HG02798 (cell line): ENCODE data around the gene PRKAG2.
"Not testable (repeated sequence)": the region's sequence is repeated elsewhere in the genome, so short reads cannot be mapped to it uniquely, and the experiment has no call there.

ENCODE experiments used
- ATAC-seq: cut with Tn5 transposase; IDR thresholded peaks from one replicate; pipeline ENCODE4 v1.9.1; 2021; ENCODE audit warnings: mild to moderate bottlenecking; ENCODE audit not compliant: unreplicated experiment, poor library complexity

The PRKAG2 gene

DNA sequence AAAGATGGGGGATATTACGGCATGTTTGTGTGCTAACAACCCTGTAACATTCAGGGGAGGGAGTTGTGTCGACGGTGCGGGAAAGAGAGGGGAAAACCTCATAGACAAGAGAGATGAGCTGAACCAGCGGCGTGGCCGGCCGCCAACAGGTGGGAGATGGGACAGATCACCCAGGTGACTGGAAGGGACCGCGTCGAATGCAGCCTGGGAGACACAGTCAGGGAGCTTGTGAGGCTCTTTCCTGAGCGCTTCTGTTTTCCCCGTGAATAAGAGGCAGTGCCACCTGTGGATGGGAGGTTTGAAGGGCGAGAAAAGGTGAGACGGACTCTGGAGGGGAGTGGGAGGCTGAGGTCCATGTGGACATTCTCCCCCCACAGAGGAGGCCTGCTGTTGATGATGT, 9.9 kb upstream of the PRKAG2 start:
- ATAC-seq, result no peak

DNA sequence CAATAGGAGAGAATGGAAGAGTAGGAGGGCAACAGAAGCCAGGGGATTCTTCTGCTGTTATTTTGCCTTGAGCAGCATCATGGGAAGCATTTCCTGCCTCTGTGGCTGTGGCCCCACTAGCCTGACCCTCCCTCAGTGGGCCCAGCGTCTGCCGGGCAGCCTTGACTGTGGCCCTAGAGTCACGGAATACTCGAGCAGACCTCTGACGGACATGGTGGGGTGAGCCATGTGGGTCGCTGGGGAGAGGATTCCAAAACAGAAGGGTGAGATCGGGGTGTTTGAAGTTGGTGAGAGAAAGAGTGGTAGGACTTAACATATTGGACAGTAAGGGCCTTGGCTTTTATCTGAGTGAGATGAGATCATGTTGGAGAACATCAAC, 8.3 kb upstream of the PRKAG2 start:
- ATAC-seq, result no peak

DNA sequence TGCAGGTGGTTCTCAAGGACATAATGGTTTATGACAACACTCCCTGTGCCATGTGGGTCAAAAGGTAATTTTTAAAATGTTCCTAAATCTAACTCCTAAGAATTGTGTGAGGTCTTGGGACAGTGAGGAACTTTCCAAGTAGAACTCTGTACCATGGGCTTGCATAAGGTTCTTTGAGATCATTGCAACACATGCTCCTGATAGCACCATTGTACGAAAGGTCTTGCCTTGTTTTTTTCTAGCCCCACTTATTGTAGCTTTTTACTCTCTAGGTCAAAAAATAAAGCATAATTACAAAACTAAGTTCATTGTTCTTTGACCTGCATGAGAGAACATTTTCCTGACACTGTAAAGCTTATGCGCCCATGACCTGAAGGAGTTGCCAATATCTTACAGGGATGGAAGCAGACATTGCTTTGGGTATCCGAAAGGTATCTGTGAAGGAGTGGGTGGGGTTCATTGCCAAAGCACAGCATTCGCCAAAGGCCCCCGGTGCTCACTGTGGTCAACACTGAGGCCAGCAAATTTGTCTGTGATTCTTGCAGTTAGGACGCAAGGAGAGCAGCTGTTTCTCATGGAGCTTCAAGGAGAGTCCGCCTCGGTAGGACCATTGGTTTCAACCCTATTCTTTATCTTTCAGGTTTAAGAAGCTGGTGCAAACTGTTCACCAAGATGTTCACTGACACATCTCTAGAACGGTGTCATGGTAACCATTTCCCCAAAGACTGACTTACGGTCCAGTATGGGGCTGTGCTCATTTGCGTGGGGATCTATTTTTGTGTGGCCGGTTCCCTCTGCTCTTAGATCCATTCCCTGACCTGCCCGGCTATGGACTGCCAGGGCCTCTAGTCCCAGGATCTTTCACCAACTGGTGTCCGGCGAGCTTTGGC, 7.6 kb upstream of the PRKAG2 start:
- peak; percentile 75 for ATAC-seq

DNA sequence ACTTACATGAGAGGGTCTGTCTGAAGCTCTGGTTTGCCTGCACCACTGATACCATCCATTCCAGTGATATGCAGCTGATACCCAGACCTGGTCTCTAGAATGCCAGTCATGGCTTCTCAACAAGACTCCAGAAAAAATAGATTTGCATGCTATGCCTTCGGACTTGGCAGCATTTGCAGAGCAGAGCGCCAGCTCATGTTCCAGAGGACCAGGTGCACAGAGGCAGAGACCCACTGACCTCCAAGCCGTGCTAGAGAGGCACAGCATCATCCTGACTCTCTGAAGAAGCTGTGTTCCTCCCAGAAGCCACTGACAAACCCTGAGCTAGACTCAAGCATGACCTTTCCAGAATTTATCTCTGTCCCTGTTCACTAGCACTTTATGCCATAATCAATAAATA, 6.9 kb upstream of the PRKAG2 start:
- ATAC-seq, result no peak

DNA sequence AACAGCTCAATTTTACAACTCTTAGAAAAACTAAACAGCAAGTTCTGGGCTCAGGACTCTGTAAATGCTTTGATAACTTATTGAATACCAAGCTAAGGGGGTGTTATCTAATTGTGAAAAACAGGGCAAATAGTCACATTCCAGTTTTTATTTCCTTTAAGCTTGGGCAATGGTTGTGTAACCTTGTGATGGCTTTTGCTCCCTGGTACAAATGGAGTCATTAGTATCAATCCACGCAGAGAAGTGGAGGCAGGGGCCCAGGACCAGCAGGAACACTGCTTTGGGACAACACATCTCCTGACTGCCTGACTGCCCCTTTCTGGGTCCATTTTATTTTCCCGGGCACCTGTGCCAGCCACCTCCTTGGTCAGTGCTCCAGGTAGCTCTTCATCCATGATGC, 5.8 kb upstream of the PRKAG2 start:
- ATAC-seq, result no peak

DNA sequence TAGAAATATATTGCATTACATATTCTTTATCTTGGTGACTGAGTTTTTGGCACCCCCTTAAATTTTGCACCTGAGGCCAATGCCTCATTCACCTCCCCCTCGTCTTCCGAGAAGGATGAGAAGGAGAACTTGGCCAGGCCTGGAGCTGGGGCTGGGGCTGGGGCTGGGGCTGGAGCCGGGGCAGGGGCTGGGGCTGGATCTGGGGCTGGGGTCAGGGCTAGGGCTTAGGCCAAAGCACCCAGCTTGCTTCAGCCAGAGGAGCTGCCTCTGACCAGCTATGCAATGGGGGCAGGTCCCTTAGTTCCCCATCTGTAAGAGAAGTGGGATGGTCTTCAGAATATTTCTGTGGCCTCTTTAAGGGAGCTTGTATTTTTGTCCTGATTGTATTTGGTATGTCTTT, 3.8 kb upstream of the PRKAG2 start:
- no peak for ATAC-seq

DNA sequence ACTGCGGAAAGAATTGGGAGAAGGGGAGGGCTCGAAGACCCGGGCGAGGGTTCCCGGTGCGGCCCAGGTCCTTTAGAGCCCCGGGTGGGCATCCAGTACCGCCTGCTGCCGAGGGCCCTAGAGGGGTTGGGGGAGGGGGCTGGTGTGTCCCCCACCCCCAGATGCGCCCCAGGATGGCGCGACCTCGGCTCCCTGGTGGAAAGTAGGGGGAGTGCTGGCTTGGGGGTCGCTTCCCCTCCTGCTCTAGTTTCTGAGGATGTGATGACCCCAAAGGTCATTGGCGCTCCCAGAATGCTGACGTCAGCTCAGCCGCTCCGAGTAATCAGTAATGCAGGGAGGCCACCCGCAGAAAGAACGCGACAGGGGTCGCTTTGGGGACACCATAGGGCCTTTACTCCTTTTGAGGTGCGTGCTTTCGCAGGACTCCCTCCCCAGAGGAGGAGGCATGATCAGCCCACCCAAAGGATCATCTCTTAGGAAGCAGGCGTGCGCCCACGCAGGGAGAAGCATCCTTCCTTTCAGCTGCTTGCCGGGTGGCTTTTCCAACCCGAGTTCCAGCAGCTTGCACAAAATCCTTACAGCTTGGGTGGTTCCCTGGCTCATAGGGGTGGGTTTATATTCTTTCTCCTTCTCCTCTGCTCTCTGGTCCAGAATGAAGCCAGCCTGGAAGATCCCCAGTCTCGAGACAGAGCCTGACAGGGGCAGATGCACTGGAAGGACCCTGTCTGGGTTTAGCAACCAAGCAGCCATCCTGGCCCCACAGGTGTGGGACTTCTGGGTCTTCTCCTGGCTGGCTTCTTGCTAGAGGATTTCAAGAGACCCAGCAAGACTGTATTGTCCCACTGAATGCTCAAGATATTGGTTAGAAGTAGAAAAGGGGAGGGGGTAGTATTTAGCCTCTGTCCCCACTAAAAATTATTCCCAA, 1.3 kb upstream of the PRKAG2 start:
- no peak for ATAC-seq

DNA sequence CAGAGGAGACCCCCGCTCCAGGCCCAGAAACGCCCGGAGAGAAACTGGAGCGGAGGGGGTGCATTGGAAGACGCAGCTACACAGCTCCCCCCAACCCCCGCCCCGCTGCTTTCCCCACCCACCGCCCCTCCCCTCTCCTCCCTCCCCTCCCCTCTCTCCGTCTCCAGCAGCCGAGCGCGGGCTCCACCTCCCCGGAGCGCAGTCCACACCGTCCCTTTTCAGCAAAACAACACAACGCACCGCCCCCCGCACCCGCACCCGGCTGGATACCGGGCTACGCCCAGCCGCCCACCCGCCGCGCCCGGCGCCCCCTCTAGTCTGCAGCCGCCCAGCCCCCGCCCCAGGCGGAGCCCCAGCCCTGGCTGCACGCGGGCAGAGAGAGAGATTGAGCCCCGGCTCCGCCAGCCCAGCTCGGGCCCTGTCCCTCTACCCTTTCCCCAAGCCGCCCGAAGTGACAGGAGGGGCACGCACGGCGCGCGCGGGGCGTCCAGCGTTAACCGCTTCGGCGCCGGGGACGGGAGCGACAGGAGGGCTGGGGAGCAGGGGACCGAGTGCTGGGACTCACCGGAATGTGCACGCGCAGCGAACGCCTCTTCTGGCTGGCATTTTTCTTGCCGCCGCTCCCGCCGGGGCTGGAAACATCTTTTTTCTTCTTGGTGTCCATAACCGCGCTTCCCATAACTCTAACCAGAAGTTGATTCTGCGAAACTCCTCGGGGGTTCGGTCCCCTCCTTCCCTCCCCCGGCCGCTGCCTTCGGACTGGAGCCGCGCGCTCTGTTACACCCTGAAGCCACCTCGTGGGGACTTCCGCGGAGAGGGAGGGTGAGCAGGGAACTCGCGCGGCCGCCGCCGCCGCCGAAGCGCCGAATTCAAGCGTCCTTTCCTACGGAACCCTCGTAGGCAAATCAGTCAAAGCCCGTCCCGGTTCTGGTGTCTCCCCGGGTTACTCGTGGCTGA, 695 bp downstream of the PRKAG2 start:
- ATAC-seq, result peak; percentile 45

DNA sequence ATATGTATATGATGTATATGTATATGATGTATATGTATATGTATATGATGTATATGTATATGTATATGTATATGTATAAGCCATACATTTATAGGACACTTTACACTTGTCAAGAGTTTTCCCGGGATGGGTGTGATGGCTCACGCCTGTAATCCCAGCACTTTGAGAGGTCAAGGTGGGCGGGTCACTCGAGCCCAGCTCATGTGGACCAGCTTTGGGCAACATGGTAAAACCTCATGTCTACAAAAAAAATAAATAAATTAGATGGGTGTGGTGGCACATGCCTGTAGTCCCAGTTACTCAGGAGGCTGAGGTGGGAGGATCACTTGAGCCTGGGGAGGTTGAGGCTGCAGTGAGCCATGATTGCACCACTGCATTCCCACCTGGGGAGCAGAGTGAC, 2.4 kb downstream of the PRKAG2 start:
- ATAC-seq, result not testable (repeated sequence)

DNA sequence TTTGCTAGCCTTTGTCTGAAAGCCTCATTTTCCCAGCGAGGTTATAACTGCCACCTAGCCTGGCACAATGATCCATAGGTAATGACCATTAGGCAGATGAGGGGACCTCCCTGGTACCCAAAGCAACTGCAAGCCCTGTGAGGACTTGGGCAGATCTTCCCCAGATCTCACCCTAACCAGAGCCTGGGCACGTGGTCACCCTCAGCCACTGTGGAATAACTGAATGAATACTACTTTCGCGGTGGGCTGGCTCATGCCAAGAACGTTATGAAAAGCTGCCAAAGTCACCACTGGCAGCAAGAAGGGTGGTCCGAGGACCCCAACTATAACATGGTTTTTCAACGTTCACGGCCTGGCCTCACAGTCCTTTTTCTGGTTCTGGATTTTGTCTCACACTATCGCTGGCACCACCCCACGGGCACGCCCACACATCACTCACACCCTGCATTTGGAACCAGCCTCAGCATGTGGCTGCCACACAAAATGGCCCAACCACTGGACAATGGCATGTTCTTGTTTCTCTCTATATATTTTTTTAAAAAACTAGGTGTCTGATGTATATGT, 3.4 kb downstream of the PRKAG2 start:
- ATAC-seq, result no peak

DNA sequence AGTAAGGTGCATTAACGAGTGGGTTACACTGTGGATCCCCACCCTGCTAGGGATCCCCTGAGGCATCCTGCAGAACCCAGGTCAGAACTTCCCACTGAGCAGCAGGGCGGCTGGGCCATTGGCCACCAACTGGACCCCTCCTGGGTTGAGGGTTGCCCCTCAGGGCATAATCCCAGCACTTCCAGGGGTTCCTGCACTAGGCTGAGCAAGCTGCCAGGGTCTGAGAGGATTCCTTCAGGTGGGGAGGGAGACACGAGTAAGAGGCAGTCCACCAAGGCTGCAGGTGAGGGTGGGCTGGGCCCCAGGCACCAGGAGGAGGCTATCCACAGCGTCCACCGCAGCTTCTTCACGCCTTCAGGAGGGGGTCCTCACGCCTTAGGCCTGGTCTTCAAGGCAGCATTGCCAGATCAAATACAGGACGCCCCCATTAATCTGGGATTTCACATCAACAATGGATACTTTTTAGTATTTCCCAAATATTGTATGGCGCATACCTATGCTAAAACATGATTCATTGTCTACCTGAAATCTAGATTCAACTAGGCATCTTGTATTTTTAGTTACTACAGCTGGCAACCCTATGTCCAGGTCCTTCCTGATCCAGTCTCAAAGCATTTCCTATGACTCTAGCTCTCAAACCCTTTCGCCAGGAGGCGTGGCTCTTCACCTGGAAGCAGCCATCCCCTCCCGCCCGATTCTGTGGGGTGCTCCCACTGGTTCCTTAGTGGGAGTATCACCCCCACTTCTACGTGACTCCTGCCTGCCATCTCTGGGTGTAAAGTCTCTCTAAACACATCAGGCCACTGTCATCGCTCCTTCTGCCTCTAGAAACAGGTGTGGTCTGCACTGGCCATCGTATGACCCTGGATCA, 4.1 kb downstream of the PRKAG2 start:
- no peak for ATAC-seq

DNA sequence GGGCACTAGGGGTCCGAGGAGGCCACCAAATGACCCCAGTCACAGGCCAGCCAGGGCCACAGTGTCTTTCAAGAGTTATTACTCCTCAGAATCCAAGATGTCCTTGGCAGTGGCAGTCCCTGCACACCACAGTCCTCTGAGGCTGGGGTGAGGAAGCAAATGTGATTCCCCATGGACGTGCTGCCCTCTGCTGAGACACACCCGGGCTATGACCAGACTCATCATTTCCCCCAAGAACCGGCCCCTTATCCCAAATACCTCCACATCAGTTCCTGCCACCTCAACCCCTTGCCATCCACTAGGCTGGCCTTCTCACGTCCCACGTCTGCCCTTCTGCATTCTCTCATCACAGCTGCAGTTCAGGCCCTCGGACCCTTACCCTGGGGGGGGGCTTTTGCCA, 5.0 kb downstream of the PRKAG2 start:
- no peak for ATAC-seq

DNA sequence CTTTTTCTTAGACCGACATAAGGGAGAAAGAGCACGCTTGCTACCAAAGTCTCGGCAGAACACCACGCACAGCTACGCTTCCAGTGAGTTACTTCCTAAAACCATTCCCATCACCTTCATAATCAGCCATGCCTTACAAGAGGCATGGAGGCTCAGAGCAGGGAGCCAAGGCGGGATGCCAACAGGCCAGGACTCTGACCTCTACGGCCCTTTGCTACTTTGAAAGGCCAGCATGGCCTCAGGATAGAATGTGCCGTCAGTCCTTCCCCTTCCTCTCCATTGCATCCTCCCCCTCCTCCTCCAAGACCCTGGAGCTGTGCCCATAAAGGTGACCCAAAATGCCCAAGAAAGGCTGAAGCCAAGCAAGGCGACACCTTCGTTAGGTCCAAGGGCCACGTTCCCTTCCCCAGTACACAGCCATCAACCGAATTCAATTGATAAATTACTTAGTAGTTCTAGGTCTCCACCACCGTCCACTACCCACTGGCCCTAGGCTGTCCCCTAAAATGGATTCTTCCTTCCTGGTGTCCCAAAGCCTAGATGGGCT, 5.7 kb downstream of the PRKAG2 start:
- ATAC-seq, result no peak

DNA sequence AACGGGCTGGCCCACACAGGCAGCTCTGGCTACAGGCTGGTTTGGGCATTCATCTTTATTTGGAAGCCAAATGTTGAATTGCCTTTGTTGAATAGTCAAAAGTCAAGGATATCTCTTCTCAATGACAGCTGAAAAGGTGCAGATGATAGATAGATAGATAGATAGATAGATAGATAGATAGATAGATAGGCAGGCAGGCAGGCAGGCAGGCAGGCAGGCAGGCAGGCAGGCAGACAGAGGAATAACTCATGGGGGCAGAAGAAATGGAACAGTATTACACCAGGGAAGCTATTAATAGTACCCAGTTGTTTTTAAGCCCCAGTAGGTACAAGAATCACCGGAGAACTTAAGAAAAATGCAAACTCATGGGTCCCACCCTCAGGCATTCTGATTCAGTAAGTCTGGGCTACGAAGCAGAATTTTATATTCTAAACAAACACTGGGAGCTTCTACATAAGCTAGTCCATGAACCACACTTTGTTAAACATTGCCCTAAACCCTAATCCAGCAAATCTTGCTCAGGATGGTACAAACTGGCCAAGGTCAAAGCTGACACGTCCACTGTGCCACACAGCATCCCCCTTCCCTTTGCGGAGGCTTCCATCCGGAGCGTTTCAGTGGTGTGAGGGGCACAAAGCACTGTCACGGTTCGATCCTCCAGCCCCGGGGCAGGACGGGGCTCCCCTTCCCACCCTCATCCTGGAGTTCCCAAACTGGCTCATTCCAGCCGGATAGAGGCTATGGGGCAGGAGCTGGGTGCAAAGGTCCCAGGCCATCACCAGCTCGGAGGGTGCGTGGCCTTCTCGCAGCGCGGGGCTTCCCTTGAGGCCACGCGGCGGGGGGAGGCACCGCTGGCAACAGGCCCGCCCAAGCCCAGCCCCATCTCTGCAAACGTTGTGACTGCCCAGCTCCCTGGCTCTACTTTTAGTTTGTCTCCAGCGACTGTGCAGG, 6.7 kb downstream of the PRKAG2 start:
- no peak for ATAC-seq

DNA sequence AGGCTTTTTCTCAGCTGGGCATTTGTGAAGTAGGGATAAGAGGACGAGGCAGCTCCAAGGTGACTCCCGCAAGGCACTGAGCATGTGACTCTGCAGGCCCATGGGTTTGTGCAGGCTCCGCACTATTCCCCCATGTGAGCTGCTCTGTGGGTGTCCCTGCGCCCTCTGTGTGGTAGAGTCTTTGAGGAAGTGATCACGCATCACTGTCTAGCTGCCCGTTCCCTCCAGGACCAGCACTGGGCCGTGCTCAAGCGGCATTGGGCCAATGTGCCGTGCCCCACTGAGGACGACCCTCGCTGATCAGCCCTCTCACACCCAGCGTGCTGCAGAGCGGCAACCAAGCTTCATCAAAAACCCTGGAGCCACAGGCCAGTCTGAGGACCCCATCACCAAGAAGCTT, 7.5 kb downstream of the PRKAG2 start:
- ATAC-seq, result no peak

DNA sequence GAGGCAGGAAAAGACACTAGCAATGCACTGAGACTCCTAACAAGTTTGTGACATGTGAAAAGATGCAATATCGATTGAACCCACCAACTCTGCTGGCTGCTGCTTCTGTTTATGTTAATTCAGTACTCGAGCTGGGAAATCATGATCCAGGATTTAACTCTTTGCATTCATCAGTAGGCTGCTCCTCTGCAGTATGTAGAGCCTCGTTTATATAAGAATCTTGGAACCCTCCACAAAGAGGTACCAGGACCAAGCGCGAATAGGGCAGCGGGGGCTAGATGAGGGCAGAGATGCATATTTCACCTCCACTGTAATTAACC, 7.8 kb downstream of the PRKAG2 start:
- ATAC-seq, result no peak

DNA sequence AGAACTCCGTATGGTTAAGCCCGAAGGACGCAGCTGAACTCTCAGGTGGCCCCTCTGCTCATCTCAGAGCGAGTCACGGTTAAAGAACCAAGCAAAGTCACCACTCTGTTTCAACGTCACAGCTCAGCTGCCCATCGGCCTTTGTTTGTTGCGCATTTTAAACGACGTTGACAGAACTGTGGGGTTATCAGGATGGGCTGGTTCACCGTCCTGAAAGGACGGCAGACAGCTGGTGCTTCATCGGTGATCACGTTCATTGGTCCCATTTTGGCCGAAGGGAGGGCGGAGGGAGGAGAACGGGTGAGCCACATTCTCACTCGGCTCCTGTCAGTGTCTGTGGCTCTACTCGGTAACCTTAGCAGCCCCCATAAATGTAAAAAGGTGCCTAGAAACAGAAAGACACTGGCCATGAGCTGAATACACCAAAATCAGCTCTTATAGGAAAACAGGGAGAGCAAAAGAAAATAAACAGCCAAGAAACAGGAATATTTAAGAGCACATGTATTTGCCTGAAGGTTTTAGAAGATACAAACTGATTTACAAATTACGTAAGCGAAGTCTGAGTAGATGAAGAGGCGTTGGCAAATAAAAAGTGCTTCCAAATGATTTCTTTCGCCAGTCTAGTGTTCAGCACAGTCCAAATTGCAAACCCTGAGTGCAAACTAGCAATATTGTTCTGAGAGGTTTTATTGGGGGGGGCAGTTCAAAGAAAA, 8.4 kb downstream of the PRKAG2 start:
- ATAC-seq, result no peak
